HEK293 (cell line): ENCODE measurements around the gene MYOM3.

ENCODE experiments used
- CTCF ChIA-PET: fragments of 350-600 bp; formaldehyde crosslinking; extraction: SDS; loops from one replicate; lab custom pipeline; 2021; ENCODE audit warnings: antibody characterized with exemption; lab: Yijun Ruan, JAX
- POLR2A ChIA-PET: fragments of 300-600 bp; formaldehyde crosslinking; extraction: SDS; loops from one replicate; lab custom pipeline; 2020; ENCODE audit warnings: antibody characterized with exemption, inconsistent platforms; lab: Yijun Ruan, JAX
- H3K27ac ChIP-seq: fragments of 200-500 bp; sonication (Bioruptor generic); 2 replicates; pipeline ENCODE4 v1.5.1; 2014; ENCODE audit warnings: low read depth, low read length, control low read depth, inconsistent platforms; ENCODE audit errors: extremely low read depth
- H3K36me3 ChIP-seq, 2 experiments: fragments of 200-500 bp in 1 of 2; sonication (Bioruptor generic) in 1 of 2; 1 replicate in 1 of 2; 2 replicates in 1 of 2; pipeline ENCODE4 v1.5.1; 2014 to 2017; ENCODE audit warnings: inconsistent platforms in 2 of 2, low read length in 2 of 2; ENCODE audit not compliant: control insufficient read depth in 2 of 2, insufficient read depth in 1 of 2
- H3K4me1 ChIP-seq: fragments of 200-500 bp; sonication (Bioruptor generic); 2 replicates; pipeline ENCODE4 v1.5.1; 2014; ENCODE audit warnings: mild to moderate bottlenecking, low read length, inconsistent platforms; ENCODE audit not compliant: control insufficient read depth, insufficient read depth
- H3K4me3 ChIP-seq: 2 replicates; pipeline ENCODE4 v1.5.1; 2011; ENCODE audit warnings: low read depth, mild to moderate bottlenecking, control low read depth, low read length, moderate library complexity
- H3K9me3 ChIP-seq: fragments of 200-500 bp; sonication (Bioruptor generic); 2 replicates; pipeline ENCODE4 v1.5.1; 2014; ENCODE audit warnings: low read depth, low read length, inconsistent platforms; ENCODE audit not compliant: control insufficient read depth, insufficient read depth
- GLIS1 ChIP-seq: fragments of 450-650 bp; formaldehyde crosslinking; IDR thresholded peaks from 2 replicates; pipeline ENCODE4 v1.5.1; 2016; ENCODE audit warnings: missing biosample characterization, missing genetic modification characterization
- IKZF3 ChIP-seq: fragments of 450-650 bp; IDR thresholded peaks from 2 replicates; pipeline ENCODE4 v1.5.0; 2018; ENCODE audit warnings: missing biosample characterization, mild to moderate bottlenecking, missing genetic modification characterization, moderate library complexity
- REST ChIP-seq: fragments of 450-650 bp; formaldehyde crosslinking; IDR thresholded peaks from 2 replicates; pipeline ENCODE4 v1.5.1; 2016; ENCODE audit warnings: missing biosample characterization, missing genetic modification characterization
- YY1 ChIP-seq: fragments of 450-650 bp; formaldehyde crosslinking; IDR thresholded peaks from 2 replicates; pipeline ENCODE4 v1.5.1; 2018; ENCODE audit warnings: missing biosample characterization, missing genetic modification characterization
- ZFP41 ChIP-seq: fragments of 450-650 bp; formaldehyde crosslinking; IDR thresholded peaks from 2 replicates; pipeline ENCODE4 v1.5.1; 2016; ENCODE audit warnings: missing biosample characterization, missing genetic modification characterization, borderline replicate concordance
- ZNF23 ChIP-seq: fragments of 450-650 bp; formaldehyde crosslinking; IDR thresholded peaks from 2 replicates; pipeline ENCODE4 v1.5.1; 2016; ENCODE audit warnings: missing biosample characterization, missing genetic modification characterization, borderline replicate concordance
- ZNF280C ChIP-seq: fragments of 450-650 bp; formaldehyde crosslinking; IDR thresholded peaks from 2 replicates; pipeline ENCODE4 v1.5.1; 2016; ENCODE audit warnings: missing biosample characterization, missing genetic modification characterization
- ZNF280D ChIP-seq: fragments of 450-650 bp; formaldehyde crosslinking; IDR thresholded peaks from 2 replicates; pipeline ENCODE4 v1.5.1; 2016; ENCODE audit warnings: missing biosample characterization, missing genetic modification characterization
- ZNF394 ChIP-seq: fragments of 450-650 bp; formaldehyde crosslinking; IDR thresholded peaks from 2 replicates; pipeline ENCODE4 v1.5.1; 2016; ENCODE audit warnings: missing biosample characterization, missing genetic modification characterization, mild to moderate bottlenecking, moderate library complexity, borderline replicate concordance
- ZNF404 ChIP-seq: fragments of 450-650 bp; formaldehyde crosslinking; IDR thresholded peaks from 2 replicates; pipeline ENCODE4 v1.5.1; 2017; ENCODE audit warnings: missing biosample characterization, missing genetic modification characterization
- ZNF658 ChIP-seq: fragments of 450-650 bp; formaldehyde crosslinking; IDR thresholded peaks from 2 replicates; pipeline ENCODE4; 2016; ENCODE audit warnings: missing biosample characterization, missing genetic modification characterization

Gene MYOM3

GRCh38 chr1:24122776-24123175, 10.8 kb upstream of the MYOM3 start (continued):
- TF ChIP-seq REST (tag by site-specific recombination): no peak
- no peak for TF ChIP-seq ZNF280D

- H3K36me3 ChIP-seq: no peaks in the 10 kb centered on the region
- TF ChIP-seq ZNF404 (tag by site-specific recombination): no peak
- no peak for TF ChIP-seq ZFP41
- TF ChIP-seq IKZF3 (tag by site-specific recombination): no peak
- TF ChIP-seq YY1 (tag by site-specific recombination): no peak
- TF ChIP-seq ZNF280C (tag by site-specific recombination): no peak
- no peak for TF ChIP-seq ZNF658 (tag by site-specific recombination)
- TF ChIP-seq ZNF394 (tag by site-specific recombination): no peak
- ChIA-PET CTCF (interaction anchor here (0.6 kb wide), 1 partner anchor 101 kb away, joined by 4 read pairs; no protein-coding TSS in a partner anchor), POLR2A (no interaction called here)
- no peaks in the 10 kb centered on the region for H3K9me3 ChIP-seq
- H3K27ac ChIP-seq: no peak overlapping the region
- no peaks in the 10 kb centered on the region for H3K4me1 ChIP-seq
- no peak overlapping the region for H3K4me3 ChIP-seq
These were observed 9.5 kb upstream of the MYOM3 start for GRCh38 chr1:24121406-24121805.

- Histone ChIP-seq H3K36me3 (no peaks in the 10 kb centered on the region), H3K4me3 (no peak overlapping the region), H3K27ac (no peak overlapping the region), H3K4me1 (no peaks in the 10 kb centered on the region), H3K9me3 (no peaks in the 10 kb centered on the region)
- CTCF ChIA-PET: no interaction called here
- TF ChIP-seq GLIS1 (tag by site-specific recombination) (peak; percentile 54), ZNF23 (tag by site-specific recombination) (no peak)
- POLR2A ChIA-PET: no interaction called here
These were observed 9.0 kb upstream of the MYOM3 start for GRCh38 chr1:24120965-24121364.
